Subcutaneous adipose tissue (tissue), 4 donors: ENCODE measurements around the gene LAMTOR5. TPM values are rescaled to one million over a fixed set of nuclear protein-coding genes. Genes with fewer than 3 reads are reported as not detected.

ENCODE experiments used
- total RNA-seq, 4 donors: library from RNA; depleted of rRNA; stranded (reverse); fragments of >200 nt; gene quantifications; one replicate each; pipeline ENCODE4 v1.1.0, GENCODE V29; 2016
- TF ChIP-seq, protein P1 (sequence below): fragments of 450-650 bp; IDR thresholded peaks from one replicate; pipeline ENCODE4 v1.5.1; 2016; ENCODE audit warnings: low read depth, mild to moderate bottlenecking, control low read depth, antibody characterized with exemption, moderate library complexity

Gene LAMTOR5
- total RNA-seq, 4 donors from 2014 or later, result 69.5 to 175 (median 123) TPM

DNA sequence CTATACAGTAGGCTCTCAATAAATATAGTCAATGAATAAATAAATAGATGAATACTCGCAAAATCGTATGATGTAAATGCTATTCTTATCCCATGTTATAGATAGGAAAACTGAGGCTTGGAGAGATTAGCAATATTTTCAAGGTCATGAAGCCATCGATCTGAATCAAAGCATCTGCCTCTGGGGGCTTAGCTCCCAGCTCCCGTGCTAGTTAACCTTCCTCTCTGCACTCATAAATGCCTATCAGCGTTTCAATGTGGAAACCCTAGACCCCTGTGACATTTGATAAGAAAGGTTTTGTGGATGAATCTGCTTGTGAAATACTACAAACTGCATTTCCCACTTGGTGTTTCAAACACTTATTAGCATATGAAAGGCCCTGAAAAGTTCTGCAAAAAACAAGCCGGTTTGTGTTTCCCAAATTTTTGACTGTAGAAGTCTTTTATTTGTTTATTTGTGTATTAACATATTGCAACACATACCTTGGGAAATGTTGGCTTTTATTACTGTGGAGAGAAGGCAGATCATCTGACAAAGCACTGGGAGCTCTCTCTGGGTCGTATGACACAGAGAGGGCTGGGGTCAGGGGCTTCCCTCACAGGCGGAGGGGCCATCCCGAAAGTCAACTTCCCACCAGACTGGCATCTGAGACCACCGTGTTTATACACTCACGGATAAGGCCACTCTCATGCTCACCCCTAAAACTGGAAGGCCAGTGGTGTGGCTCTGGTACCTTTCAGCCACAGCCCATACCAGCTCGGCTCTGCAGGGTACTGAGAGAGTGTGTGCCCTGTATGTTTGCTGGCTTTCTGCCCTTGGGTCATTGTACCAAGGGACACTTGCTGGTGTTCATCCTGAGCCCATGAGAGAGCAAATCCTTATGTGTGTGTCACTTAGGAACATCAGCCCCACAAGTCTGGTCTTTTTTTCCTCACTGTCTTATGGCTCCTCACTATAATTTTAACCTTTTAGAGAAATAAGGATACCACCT is 42.5 kb upstream of the LAMTOR5 start:
- TF ChIP-seq, protein P1, sequence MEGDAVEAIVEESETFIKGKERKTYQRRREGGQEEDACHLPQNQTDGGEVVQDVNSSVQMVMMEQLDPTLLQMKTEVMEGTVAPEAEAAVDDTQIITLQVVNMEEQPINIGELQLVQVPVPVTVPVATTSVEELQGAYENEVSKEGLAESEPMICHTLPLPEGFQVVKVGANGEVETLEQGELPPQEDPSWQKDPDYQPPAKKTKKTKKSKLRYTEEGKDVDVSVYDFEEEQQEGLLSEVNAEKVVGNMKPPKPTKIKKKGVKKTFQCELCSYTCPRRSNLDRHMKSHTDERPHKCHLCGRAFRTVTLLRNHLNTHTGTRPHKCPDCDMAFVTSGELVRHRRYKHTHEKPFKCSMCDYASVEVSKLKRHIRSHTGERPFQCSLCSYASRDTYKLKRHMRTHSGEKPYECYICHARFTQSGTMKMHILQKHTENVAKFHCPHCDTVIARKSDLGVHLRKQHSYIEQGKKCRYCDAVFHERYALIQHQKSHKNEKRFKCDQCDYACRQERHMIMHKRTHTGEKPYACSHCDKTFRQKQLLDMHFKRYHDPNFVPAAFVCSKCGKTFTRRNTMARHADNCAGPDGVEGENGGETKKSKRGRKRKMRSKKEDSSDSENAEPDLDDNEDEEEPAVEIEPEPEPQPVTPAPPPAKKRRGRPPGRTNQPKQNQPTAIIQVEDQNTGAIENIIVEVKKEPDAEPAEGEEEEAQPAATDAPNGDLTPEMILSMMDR, result no peak

DNA sequence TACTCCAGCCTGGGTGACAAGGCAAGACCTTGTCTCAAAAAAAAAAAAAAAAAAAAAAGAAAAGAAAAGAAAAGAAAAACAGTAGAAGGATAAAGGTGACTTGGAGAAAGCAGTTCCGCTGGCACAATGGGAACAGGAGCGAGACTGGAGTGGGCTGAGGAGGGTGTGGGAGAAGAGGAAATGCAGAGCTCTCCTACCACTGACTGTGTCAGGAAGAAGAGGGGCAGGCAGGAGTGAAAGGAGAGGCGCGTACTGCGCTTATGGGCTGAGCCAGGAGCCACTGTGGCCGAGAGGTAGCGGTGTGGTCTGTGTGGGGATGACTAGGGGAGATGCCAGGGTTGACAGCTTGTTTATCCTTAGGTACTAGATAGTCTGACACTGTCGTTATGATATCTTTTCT is 37.1 kb upstream of the LAMTOR5 start:
- TF ChIP-seq, protein P1, result no peak

DNA sequence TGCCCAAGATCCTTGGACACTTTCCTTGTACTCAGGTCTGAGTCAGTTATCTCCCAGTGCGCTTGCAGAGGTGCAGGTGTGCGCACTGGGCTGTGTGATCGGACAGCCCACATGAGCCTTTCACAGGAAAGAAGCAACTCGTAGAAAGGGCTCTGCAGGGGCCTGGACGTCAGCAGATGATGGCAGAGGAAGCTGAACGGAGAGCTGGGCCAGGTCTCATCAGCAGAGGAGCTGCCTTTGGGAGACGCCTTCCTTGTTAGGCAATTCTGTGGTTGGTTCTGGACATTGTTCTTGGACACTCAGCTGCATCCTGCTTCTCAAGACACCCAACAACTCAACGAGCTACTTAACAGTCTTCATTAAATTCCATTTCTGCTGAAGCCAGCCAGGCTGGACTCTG is 36.0 kb upstream of the LAMTOR5 start:
- TF ChIP-seq, protein P1, result no peak

DNA sequence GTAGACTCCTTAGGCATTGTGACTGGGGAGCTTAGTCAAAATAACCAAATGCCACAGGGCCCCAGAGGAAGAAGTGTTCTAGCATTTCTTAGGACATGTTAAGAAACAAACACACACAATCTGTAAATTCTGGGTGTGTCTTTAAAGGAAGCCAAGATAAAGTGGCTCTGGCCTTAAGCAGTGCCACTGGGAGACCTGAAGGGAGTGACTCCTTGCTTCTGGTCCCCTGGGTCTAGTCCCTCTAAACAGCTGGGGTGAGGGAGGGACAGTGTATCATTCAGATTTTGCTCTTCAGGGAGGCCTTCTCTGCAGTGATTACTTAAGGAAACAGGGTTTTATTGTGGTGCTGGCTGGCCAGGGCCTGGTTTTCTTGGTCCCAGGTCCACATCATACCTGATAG is 34.4 kb upstream of the LAMTOR5 start:
- TF ChIP-seq, protein P1, result no peak

DNA sequence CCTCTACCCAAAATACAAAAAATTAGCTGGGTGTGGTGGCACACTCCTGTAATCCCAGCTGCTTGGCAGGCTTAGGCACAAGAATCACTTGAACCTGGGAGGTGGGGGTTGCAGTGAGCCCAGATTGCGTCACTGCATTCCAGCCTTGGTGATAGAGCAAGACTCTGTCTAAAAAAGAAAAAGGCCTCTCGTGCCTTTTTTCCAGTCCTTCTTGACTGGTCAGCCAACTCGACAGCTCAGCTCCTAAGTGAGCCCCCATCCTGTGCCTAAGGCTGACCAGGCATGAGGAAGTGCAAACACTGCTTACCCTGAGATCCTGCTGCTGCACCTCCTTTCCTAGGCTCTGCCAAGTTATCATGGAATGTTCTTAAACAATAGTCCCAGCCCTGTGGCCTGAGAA is 33.4 kb upstream of the LAMTOR5 start:
- TF ChIP-seq, protein P1, result no peak

DNA sequence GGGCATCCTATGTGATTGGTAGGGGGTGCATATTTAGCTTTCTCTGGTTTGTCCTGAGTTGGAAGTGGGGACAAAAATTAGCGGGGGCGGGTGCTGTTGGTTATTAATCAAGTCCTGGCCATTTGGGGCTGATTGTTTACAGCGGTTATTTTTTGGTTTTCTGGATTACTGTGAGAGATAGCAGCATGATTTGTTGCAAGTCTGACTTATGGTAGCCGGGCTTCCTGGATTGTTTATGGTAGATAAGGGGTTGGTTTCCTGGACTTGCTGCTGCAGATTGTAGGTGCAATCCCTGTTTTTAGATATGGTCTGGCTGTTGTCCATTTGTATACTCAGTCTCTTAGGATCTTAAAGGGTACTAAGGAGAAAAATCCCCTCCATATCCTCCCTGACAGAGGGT is 31.4 kb upstream of the LAMTOR5 start:
- TF ChIP-seq, protein P1, result no peak

DNA sequence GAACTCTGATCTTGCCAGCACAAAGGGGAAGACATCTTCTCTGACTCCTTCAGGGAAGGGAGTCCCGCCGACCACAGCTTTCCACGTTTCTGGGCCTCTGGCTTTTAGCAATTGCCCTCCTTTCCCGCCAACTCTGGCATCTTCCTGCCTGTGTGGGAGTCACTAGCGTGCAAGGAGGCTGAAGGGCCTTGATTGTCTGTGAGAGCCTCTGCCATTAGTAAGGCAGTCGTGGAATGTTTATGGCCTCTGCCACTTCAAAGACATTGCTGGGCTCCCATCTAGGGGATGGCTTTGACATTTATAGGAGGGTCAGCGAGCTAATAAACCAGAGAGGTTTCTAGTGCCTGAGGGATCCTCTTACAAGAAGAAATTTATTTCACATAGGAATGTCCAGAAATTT is 29.1 kb upstream of the LAMTOR5 start:
- TF ChIP-seq, protein P1, result no peak
